Measurements from ENCODE around the gene MOGAT3.
A peak's percentile ranks its signal among the peaks of the same experiment; 100 is the strongest.

The MOGAT3 gene

GRCh38 chr7:101200862-101201599 is at the start of gene MOGAT3:
Gene MOGAT3, minus strand, starts transcription at chr7:101201036. Its CDS starts 182 bp downstream, at chr7:101200854.
- Histone ChIP-seq H3K4me3 (ENCODE audit: low read depth, low read length) (peak within 1 kb of the TSS; percentile 70; the same call in 1 of the 2 replicates), H2AFZ (ENCODE audit: low read length, unreplicated experiment) (no peak within 1 kb of the TSS), H3K36me3 (ENCODE audit: insufficient read depth, low read length) (no peaks in the 10 kb centered on the region), H3K4me1 (ENCODE audit: control insufficient read depth, insufficient read depth, low read length, unreplicated experiment) (peaks cover 6% of the 10 kb centered on the region), H3K27me3 (ENCODE audit: insufficient read depth, low read length) (peaks cover 28% of the 10 kb centered on the region), H3K27ac (ENCODE audit: low read depth, low read length) (no peak within 1 kb of the TSS), H3K79me2 (ENCODE audit: control insufficient read depth, insufficient read depth, low read length, unreplicated experiment) (no peaks in the 10 kb centered on the region)

GRCh38 chr7:101250324-101250723 is 49.5 kb upstream of the MOGAT3 start:
- Histone ChIP-seq H3K4me3 (ENCODE audit: low read depth, low read length) (peak overlapping the region; percentile 17; the same call in 1 of the 2 replicates), H3K36me3 (ENCODE audit: insufficient read depth, low read length) (no peaks in the 10 kb centered on the region), H2AFZ (ENCODE audit: low read length, unreplicated experiment) (no peak overlapping the region), H3K79me2 (ENCODE audit: control insufficient read depth, insufficient read depth, low read length, unreplicated experiment) (peaks cover 30% of the 10 kb centered on the region), H3K27me3 (ENCODE audit: insufficient read depth, low read length) (no peaks in the 10 kb centered on the region), H3K27ac (ENCODE audit: low read depth, low read length) (no peak overlapping the region), H3K4me1 (ENCODE audit: control insufficient read depth, insufficient read depth, low read length, unreplicated experiment) (peaks cover 5% of the 10 kb centered on the region)

GRCh38 chr7:101248276-101248675 is 47.4 kb upstream of the MOGAT3 start:
- Histone ChIP-seq H3K79me2 (ENCODE audit: control insufficient read depth, insufficient read depth, low read length, unreplicated experiment) (peaks cover 35% of the 10 kb centered on the region), H3K36me3 (ENCODE audit: insufficient read depth, low read length) (no peaks in the 10 kb centered on the region), H3K4me1 (ENCODE audit: control insufficient read depth, insufficient read depth, low read length, unreplicated experiment) (peaks cover 12% of the 10 kb centered on the region), H3K27ac (ENCODE audit: low read depth, low read length) (no peak overlapping the region), H3K27me3 (ENCODE audit: insufficient read depth, low read length) (no peaks in the 10 kb centered on the region), H3K4me3 (ENCODE audit: low read depth, low read length) (no peak overlapping the region), H2AFZ (ENCODE audit: low read length, unreplicated experiment) (no peak overlapping the region)

GRCh38 chr7:101245147-101245668 is 44.4 kb upstream of the MOGAT3 start:
- Histone ChIP-seq H3K27me3 (ENCODE audit: insufficient read depth, low read length) (no peaks in the 10 kb centered on the region), H2AFZ (ENCODE audit: low read length, unreplicated experiment) (peak overlapping the region; percentile 31), H3K4me3 (ENCODE audit: low read depth, low read length) (peak overlapping the region; percentile 90), H3K79me2 (ENCODE audit: control insufficient read depth, insufficient read depth, low read length, unreplicated experiment) (peaks cover 29% of the 10 kb centered on the region), H3K36me3 (ENCODE audit: insufficient read depth, low read length) (no peaks in the 10 kb centered on the region), H3K27ac (ENCODE audit: low read depth, low read length) (peak overlapping the region; percentile 76; the same call in 1 of the 2 replicates), H3K4me1 (ENCODE audit: control insufficient read depth, insufficient read depth, low read length, unreplicated experiment) (peaks cover 12% of the 10 kb centered on the region)

GRCh38 chr7:101244375-101245146 is 43.7 kb upstream of the MOGAT3 start, which contains the start of gene FIS1:
Gene FIS1, minus strand, starts transcription at chr7:101245081. Its CDS starts 77 bp downstream, at chr7:101245004.
- Histone ChIP-seq H3K79me2 (ENCODE audit: control insufficient read depth, insufficient read depth, low read length, unreplicated experiment) (peaks cover 28% of the 10 kb centered on the region), H3K27me3 (ENCODE audit: insufficient read depth, low read length) (no peaks in the 10 kb centered on the region), H3K36me3 (ENCODE audit: insufficient read depth, low read length) (no peaks in the 10 kb centered on the region), H3K27ac (ENCODE audit: low read depth, low read length) (peak within 1 kb of the TSS; percentile 76), H2AFZ (ENCODE audit: low read length, unreplicated experiment) (peak within 1 kb of the TSS; percentile 87), H3K4me3 (ENCODE audit: low read depth, low read length) (peak within 1 kb of the TSS; percentile 90), H3K4me1 (ENCODE audit: control insufficient read depth, insufficient read depth, low read length, unreplicated experiment) (peaks cover 11% of the 10 kb centered on the region)

- peak overlapping the region; percentile 90 for H3K4me3 ChIP-seq (ENCODE audit: low read depth, low read length)
- H3K36me3 ChIP-seq (ENCODE audit: insufficient read depth, low read length), result no peaks in the 10 kb centered on the region
- H2AFZ ChIP-seq (ENCODE audit: low read length, unreplicated experiment), result peak overlapping the region; percentile 26
- H3K27ac ChIP-seq (ENCODE audit: low read depth, low read length), result peak overlapping the region; percentile 76
- H3K27me3 ChIP-seq (ENCODE audit: insufficient read depth, low read length), result no peaks in the 10 kb centered on the region
- peaks cover 11% of the 10 kb centered on the region for H3K4me1 ChIP-seq (ENCODE audit: control insufficient read depth, insufficient read depth, low read length, unreplicated experiment)
- peaks cover 23% of the 10 kb centered on the region for H3K79me2 ChIP-seq (ENCODE audit: control insufficient read depth, insufficient read depth, low read length, unreplicated experiment)
Observed at GRCh38 chr7:101243646-101244374, 43.0 kb upstream of the MOGAT3 start.

- H3K27me3 ChIP-seq (ENCODE audit: insufficient read depth, low read length), result no peaks in the 10 kb centered on the region
- H3K27ac ChIP-seq (ENCODE audit: low read depth, low read length), result no peak overlapping the region
- H2AFZ ChIP-seq (ENCODE audit: low read length, unreplicated experiment), result no peak overlapping the region
- H3K4me1 ChIP-seq (ENCODE audit: control insufficient read depth, insufficient read depth, low read length, unreplicated experiment), result peaks cover 26% of the 10 kb centered on the region
- no peaks in the 10 kb centered on the region for H3K36me3 ChIP-seq (ENCODE audit: insufficient read depth, low read length)
- peaks cover 19% of the 10 kb centered on the region for H3K79me2 ChIP-seq (ENCODE audit: control insufficient read depth, insufficient read depth, low read length, unreplicated experiment)
- H3K4me3 ChIP-seq (ENCODE audit: low read depth, low read length), result no peak overlapping the region
Observed at GRCh38 chr7:101241443-101242349, 40.9 kb upstream of the MOGAT3 start.

- H3K27ac ChIP-seq (ENCODE audit: low read depth, low read length), result no peak overlapping the region
Observed at GRCh38 chr7:101241015-101241363, 40.2 kb upstream of the MOGAT3 start.

GRCh38 chr7:101240226-101241014 is 39.6 kb upstream of the MOGAT3 start:
- Histone ChIP-seq H3K27ac (ENCODE audit: low read depth, low read length) (no peak overlapping the region), H3K27me3 (ENCODE audit: insufficient read depth, low read length) (no peaks in the 10 kb centered on the region), H3K79me2 (ENCODE audit: control insufficient read depth, insufficient read depth, low read length, unreplicated experiment) (peaks cover 16% of the 10 kb centered on the region), H2AFZ (ENCODE audit: low read length, unreplicated experiment) (no peak overlapping the region), H3K4me3 (ENCODE audit: low read depth, low read length) (no peak overlapping the region), H3K4me1 (ENCODE audit: control insufficient read depth, insufficient read depth, low read length, unreplicated experiment) (peaks cover 26% of the 10 kb centered on the region), H3K36me3 (ENCODE audit: insufficient read depth, low read length) (no peaks in the 10 kb centered on the region)

More at GRCh38 chr7:101241015-101241363, 40.2 kb upstream of the MOGAT3 start:
- Histone ChIP-seq H3K27me3 (ENCODE audit: insufficient read depth, low read length) (no peaks in the 10 kb centered on the region), H3K4me3 (ENCODE audit: low read depth, low read length) (no peak overlapping the region), H3K4me1 (ENCODE audit: control insufficient read depth, insufficient read depth, low read length, unreplicated experiment) (peaks cover 26% of the 10 kb centered on the region), H2AFZ (ENCODE audit: low read length, unreplicated experiment) (no peak overlapping the region), H3K36me3 (ENCODE audit: insufficient read depth, low read length) (no peaks in the 10 kb centered on the region), H3K79me2 (ENCODE audit: control insufficient read depth, insufficient read depth, low read length, unreplicated experiment) (peaks cover 19% of the 10 kb centered on the region)
